Activated gamma-delta T cell treated with anti-CD3 and anti-CD28 coated beads, Interleukin-2, amount 50 U/mL, for 16 hours (primary cell): Measurements from ENCODE around the gene ANKRD11.
A peak's percentile ranks its signal among the peaks of the same experiment; 100 is the strongest.
"Not testable (repeated sequence)": the region's sequence is repeated elsewhere in the genome, so short reads cannot be mapped to it uniquely, and the experiment has no call there.

ENCODE experiments used
- DNase-seq: peaks from one replicate; pipeline ENCODE4 v3.0.0-alpha.2; 2020; ENCODE audit warnings: low read depth

ANKRD11 gene

DNA sequence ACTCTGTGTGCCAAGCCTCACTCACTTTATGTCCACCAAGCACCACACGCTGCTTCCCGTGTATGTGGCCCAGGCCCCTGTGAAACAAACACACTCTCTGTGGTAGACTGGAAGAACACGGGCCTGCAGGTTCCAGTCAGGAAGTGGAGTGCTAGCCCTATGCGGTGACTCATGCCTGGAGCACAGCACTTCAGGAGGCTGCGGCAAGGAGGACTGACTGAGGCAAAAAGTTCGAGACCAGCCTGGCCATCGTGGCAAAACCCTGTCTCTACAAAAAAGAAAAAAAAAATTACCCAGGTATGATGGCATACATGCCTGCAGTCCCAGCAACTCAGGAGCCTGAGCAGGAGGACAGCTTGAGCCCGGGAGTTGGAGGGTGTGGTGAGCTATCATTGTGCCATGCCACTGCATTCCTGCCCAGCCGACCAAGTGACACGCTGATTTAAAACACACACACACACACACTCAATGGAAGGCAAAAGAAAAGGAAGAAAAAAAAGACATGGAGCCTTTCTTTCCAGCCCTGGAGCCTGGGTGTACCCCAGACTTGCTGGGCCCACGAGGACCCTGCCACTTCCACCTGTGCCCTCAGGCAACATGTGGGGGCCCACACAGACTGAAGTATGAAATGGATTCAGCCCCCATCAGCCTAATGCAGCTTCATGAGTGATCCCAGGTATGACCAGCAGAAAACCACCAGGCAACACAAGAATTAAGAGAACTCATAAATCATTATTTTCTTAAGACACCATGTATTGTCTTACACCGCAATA, 126.6 kb downstream of the ANKRD11 start:
- no peak for DNase-seq

DNA sequence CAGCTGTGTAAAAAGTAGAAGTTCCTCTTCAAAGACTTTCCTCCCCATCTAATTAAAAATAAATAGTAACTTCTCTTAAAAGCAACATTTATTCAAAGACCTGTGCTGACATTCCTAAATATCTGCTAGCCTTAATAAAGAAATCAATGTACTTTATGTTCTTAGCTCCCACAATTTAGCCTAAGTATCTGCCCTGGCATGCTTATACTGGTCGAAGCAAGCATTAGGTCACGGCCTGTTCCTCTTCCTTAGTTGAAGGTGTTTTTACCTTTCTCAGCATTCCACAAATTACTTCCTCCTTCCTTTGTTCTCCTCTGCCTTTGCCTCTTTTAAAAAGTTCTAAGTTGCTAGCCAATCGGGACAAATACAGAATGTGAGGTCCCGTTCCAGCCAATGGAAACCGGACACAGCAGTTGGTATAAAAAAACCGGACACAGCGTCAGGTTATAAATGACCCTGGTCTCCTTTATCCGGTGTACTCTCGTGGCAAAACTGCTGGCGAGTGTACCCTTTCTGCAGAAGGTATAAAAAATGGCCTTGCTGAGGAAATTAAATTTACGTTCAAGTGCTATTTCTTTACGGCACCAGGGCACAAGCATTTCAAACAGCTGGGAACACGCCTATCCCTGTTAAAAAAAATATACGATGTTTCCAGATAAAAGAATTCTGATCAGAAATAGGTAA, 127.7 kb downstream of the ANKRD11 start:
- DNase-seq = not testable (repeated sequence)

DNA sequence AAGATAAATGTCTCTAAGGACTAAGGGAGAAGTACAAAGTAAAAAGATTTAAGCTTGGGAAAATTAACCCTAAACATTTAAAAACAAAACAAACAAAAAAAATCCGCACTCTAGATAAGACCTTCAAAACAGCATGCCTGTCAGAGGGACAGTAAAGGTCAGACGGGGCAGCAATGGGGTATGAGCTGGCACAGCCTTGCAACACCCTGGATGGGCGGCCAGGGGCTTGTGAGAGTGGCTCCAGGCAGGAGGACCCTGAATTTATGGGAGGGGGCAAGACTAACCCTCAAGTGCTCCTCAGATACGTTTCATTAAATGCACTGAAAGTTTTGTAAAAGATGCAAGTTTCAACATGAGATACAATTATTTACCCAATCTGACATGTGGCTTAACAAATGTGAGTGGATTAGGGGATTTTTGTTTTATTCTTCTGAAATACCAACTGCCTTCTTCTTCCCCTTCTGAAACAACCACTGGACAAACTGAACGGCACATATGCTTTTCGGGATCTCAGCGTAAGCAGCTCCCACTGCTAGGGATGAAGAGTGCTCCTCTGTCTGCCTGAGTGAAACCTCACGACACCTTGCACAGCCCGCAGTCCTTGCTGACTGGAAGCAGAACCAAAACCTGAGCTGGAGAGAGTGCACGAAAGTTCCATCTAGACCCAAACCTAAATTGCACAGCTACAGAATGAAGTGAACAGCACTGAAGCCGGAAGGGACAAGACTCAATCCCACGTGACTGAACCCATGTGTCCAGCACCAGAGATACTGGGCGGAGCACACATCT, 128.4 kb downstream of the ANKRD11 start:
- no peak for DNase-seq

DNA sequence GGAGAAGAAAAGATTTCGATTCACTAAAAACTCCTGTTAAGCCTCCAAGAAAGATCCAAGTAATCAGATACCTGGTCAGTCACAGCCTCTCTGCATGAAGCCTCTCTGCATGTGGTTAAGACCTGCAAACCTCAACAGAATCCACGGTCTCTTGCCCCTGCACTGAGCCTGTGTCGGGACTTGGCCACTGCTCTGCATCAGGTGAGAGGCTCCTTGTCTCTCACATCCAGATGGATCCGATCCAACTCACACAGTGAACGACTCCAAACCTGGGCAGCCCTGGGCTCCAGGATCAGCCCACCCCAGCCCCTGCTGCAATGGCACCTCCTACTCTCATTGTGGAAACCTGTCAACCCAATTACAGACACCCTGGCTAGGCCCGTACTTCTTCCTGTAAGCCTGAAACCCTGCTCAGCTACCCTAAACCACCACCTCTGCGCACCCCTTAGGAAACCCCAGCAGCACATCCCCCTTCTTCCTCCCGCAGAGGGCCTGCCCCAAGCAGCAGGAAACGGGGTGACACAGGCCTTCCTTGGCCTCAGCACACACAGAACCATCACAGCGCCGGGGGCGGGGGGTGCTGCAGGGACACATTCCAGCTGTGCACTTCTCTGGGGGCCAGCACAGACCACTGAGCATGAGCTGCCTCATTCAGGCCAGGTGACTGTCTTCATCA, 129.5 kb downstream of the ANKRD11 start:
- DNase-seq = peak; percentile 77

DNA sequence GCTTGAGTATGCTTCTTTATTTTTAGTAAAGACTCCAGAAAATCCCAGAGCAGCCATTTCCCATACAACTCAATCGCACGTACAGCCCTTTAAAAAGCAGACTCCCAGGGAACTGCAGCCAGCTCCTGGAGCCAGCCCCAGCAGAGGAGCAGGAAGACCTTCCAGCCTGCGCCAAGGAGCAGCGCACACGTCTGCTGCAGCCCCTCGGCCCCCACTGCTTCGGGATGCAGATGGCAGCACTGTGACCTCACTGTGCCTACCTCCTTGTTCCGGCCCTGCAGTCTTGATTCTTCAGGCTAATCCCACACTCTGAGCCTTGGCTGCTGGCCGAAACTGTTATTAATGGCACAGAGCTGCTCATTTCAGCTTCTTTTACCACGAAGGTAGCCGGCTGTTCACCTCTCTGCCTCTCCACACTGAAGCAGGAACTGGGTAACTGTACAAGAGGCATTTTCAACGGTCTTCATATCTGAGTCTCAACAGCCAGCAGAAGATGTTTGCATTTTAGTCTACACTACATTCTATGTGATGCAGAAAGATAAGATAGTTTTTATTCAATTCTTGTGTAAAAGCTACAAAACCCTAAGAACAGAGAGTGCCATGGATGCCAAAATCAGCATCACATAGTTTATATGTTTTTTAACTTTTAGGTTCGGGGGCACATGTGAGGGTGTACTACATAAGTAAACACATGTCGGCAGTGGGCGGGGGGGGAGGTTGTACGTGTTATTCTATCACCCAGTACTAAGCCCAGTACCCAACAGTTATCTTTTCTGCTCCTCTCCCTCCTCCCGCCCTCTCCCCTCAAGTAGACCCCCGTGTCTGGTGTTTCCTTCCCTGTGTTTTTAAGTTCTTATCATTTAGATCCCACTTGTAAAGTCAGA, 130.9 kb downstream of the ANKRD11 start:
- no peak for DNase-seq

DNA sequence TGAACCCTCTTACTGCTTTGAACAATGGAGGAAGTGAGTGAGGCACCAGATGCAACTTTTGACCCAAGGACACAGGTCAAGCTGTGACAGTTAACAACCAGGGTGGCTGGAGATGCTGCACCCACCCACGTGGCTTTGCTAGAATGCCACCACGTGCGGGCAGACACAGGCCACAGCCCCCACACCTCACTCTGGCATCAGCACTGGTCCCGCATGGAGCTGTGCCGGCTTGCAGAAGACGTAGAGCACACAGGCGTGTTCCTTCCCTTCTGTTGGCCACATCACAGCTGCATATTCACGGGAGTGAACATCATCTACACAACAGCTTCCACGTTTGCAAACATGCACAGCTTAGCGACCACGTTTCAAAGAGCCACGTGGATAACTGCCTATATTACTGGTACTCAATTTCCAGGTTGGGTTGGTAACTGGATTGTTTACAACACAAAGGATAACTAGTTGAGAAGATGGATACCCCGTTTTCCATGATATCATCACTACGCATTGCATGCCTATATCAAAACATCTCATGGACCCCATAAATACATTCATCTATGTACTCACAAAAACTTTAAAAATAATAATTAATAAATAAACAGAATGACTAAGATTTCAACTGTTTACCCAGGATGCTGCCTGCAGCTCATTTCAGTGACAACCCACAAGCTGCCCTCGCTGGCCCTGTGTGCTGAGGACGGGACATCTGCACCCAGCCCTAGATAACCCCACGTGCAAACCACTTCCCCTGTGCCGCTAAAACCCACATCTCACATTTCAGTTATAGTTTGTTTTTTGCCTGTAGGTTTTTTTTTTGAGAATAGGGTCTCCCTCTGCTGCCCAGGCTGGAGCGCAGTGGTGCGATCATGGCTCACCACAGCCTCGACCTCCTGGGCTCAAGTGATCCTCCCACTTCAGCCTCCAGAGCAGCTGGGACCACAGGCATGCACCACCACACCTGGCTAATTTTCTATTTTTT, 132.0 kb downstream of the ANKRD11 start:
- DNase-seq = no peak

DNA sequence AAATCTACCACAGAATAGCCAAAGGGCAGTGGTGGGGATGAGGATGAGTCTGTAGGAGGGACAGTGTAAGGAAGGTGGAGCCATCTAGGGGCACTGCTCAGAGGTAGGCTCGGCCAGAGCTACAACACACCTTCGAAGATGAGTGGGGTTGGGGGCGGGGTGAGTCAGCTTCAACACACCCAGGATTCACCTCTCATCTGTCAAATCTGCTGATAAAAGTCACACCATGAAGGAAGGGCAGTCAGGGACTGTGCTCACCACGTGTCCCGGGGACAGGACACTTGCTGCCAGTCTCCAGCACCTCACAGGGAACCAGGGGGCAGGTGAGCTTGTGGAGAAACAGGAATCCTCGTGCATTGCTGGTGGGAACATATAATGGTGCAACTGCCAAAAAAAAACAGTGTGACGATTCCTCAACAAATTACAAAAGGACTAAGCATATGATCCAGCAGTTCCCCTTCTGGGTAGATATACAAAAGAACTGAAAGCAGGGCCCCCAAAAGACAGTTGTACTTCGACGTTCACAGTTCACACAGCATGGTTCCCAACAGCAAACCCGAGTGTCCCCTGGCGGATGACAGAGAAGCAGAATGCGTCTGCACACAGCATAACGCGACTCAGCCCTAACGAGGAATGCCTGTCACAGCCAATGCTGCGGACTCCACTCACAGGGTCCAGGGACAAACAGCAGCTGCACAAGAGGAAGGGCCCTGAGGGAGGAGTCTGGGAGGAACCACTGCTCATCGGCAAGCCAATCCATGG, 133.1 kb downstream of the ANKRD11 start:
- DNase-seq = peak; percentile 48

DNA sequence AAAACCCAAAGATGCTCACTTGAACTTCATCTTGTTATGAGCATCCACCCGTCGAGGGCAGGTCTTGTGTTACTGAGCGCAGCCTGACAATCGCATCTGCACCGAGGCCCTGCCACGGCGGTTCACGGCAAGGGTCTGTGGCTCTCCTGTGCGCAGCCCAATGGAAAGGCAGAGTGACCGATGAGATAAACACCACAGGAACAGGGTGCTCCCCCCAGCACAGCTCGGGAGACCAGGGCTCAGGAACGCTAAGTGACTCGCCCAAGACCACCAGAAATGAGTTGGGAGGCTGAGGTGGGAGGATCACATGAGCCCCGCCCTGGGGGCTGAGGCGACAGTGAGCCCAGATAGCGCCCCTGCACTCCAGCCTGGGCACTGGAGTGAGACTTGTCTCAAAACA, 134.7 kb downstream of the ANKRD11 start:
- no peak for DNase-seq

DNA sequence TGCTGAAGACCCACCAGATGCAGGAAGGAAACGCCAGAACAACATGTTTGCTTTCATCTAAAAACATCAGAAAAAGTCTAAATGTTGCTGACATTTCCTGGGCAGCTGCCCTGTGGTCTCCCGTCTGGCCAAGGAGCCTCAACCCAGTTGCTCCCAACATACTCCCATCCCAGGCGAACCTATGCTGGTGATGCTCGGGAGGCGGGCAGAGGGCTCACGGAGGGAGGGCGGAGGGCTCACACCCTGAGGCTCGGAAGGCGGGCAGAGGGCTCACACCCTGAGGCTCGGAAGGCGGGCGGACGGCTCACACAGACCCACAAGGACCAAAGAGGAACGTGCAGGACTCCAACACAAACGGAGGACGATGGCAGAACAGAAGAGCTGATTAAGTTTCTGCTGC, 135.4 kb downstream of the ANKRD11 start:
- no peak for DNase-seq

DNA sequence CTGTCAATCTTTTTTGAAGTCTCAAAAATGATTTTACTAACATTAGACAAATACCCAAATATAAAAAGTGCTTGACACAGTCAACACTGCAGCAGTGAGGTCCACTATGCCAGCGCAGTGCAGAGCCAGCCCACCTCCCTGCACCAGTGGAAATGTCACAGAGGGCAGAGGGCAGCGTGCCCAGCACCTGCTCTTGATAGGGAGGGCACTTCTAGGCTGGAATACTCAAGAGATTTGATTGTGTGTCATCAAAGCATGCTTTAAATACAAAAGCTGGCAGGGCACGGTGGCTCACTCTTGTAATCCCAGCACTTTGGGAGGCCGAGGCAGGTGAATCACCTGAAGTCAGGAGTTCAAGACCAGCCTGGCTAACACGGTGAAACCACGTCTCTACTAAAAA, 136.0 kb downstream of the ANKRD11 start:
- DNase-seq = no peak

DNA sequence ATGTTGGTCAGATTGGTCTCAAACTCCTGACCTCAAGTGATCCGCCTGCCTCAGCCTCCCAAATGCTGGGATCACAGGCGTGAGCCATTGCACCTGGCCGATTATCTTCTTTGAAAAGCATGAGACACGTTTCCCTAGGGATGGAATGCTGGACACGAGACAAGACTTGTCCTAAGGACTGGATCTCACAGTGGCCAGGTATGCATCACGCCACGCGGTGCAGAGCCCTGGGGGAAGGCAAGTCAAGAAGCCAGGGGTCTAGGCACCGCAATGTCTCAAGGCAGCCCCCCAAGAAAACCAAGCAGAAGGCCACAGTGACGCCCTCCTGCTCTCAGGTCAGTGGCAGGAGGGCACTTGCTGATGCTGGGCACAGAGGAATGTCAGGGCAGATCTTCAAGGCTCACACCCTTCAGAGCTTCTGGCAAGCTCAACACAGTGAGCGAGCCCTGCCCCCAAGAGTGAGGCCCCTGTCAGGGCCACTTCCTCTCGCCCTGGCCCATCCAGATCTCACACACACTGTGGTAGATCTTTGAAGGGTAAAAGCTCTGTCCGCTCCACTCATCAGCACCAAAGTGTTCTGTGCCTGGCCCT, 138.2 kb downstream of the ANKRD11 start:
- DNase-seq = no peak

DNA sequence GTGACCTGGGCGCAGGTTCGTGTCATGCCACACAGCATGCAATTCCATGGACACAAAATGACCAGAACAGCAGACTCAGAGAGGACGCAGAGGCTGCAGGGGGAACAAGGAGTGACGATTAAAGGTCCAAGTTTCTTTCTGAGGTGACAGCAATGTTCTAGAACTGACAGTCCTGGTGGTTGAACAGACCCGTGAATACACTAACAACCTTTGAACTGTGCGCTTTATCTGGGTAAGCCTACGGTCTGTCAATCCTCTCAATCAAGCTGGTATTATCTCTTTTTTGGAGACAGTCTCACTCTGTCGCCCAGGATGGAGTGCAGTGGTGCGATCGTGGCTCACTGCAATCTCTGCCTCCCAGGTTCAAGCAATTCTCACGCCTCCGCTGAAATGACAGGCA, 138.7 kb downstream of the ANKRD11 start:
- no peak for DNase-seq

DNA sequence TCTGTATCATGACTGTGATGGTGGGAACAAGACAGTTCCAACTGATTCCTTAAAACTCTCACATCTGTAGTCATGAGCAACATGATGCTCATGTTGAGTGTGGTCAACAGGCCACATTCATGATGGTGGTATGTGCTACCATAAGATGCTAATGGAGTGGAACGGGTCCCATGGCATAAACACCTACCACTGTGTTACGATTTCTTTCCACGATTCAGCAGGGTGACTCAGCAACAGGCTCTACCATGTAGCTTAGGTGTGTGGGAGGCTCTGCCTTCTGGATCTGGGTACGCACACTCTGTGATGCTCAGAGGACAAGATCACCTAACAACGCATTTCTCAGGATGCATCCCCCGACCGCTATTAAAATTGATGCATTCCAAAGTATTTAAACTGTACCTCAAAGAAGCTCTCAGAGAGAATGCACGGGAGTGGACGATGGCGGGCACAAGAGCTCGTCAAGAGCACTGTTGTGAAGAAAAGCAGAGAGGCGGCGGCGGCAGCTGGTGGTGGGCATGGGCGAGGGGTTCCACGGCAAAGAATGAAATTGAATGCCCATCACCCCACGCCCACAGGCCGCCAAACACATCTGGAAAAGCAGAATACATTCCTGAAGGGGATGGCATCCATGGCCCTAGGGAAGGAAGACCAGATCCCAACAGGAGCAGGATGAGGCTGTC, 139.5 kb downstream of the ANKRD11 start:
- DNase-seq = no peak

DNA sequence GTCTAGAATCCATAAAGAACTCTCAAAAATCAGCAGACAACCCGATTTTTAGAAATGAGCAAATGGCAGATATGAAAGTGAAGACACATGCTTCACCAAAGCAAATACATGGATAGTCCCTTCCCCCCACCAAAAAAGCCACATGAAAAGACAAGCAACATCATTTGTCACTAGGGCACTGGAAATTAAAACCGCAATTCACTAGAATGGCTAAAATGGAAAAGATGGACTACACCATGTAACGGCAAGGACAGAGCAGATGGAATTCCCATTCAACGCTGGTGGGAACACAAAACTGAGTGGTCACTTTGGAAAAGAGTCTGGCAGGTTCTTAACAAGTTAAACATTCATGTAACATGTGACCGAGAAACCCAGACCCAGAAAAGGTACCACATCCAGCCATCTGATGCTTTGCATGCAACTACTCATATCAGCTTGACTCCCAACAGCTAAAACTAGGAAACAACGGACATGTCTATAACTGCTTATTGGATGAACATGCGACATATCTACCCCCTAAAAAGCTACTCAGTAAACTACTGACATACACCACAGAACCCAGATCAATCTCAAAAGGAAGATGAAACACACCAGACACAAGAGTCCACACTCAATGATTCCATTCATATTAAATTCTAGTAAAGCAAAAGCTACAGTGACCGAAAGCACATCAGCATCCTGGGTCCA, 140.3 kb downstream of the ANKRD11 start:
- no peak for DNase-seq

DNA sequence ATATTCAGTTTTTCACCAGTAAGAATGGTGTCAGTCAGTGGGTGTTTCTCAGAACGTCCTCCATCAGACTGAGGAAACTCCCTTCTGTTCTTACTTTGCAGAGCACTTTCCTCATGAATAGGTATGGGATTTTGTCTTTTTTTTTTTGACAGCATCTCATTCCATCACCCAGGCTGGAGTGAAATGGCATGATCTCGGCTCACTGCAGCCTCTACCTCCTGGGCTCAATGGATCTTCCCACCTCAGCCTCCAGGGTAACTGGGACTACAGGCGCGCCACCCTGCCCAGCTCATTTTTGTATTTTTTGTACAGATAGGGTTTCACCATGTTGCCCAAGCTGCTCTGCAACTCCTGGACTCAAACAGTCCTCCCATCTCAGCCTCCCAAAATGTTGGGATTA, 142.6 kb downstream of the ANKRD11 start:
- no peak for DNase-seq

DNA sequence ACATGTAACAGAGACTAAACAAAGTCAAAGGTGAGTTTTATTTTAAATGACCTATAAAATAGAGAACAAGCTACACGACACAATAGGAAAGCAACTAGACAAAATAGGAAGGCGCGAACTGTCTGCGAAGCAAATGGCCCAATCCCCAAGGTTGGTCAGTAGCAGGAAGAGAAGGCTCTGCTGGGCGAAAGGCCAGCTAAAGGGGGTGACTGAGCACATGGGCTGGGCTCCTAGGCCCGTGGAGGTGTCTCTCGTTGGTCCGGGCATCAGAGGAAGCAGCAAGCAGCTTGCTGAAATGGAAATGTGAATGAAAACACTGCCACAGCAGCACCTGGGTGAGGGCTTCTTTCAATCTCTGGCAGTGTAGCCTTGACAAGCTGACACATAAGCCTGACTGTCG, 143.5 kb downstream of the ANKRD11 start:
- DNase-seq = no peak

DNA sequence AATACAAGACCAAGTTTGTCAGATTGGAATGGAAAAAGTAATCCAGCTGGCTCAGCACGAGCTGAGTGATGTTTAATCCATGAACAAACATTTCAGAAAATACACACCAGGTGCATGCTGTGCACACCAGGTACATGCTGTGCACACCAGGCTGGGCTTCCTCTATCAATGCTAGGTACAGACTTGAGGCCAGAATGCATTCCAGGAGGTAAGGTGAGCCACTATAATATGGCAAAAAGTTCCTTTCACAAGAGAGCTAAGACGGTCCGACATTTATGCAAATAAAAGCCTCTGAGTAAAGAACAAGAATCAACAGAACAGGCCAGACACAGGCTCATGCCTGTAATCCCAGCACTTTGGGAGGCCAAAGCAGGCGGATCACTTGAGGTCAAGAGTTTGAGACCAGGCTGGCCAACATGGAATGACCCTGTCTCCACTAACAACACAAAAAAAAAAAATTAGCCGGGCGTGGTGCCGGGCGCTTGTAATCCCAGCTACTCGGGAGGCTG, 144.7 kb downstream of the ANKRD11 start:
- DNase-seq = no peak
